Epidermal melanocyte (primary cell): Measurements from ENCODE around the gene CDA.
"Not testable (repeated sequence)": the region's sequence is repeated elsewhere in the genome, so short reads cannot be mapped to it uniquely, and the experiment has no call there.

ENCODE experiments used
- DNase-seq: peaks from one replicate; pipeline ENCODE4 v3.0.0; 2011; ENCODE audit warnings: low spot score; ENCODE audit not compliant: insufficient read length

CDA gene

DNA sequence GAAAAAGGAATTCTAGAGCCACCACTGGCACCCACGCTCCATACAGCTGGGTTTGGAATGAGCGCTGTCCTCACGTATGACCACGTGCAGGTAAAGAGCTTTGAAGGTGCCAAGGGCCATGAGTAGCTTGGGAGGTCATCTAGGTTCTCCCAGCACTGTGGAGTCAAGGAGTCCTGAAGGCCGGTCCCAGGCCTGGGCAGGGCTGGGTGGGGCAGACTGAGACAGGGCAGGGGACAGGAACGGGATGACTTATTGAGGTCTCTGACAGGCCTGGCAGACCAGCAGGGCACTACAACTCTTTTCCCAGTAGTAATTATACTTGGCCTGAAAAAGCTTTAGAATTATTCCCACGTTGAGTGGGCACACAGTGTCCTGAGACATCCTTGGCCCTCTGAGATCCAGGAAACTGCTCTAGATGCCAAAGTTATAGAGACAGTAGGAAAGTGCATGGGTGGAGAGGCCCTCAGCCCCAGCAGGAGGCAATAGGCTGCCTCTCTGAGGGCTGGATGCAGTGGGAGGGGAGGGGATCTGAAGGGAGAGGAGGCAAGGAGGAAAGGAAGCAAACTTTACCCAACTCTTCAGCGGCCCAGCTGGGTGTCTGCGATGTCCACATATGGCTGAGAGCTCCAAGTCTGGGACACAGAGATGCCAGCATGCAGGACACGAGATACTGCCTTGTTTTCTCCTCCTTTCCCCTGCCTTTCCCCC is 1.8 kb upstream of the CDA start:
- no peak for DNase-seq

DNA sequence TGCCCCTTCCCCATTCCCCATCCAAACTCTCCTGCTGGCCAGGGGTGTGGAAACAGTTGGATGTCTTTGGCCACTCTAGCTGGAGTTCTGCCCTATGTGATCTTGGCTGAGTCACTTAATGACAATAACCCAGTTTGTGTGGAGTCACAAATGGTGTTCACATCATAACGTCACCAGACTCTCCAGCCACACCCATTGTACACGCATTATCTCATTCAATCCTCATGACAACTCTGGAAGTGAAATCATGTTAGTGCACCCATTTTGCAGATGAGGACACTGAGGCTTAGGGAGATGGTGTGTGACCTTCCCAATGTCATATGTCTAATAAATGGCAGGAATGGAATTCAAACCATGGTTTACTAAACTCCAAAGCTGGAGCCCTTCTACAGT is 1.2 kb upstream of the CDA start:
- DNase-seq = no peak

DNA sequence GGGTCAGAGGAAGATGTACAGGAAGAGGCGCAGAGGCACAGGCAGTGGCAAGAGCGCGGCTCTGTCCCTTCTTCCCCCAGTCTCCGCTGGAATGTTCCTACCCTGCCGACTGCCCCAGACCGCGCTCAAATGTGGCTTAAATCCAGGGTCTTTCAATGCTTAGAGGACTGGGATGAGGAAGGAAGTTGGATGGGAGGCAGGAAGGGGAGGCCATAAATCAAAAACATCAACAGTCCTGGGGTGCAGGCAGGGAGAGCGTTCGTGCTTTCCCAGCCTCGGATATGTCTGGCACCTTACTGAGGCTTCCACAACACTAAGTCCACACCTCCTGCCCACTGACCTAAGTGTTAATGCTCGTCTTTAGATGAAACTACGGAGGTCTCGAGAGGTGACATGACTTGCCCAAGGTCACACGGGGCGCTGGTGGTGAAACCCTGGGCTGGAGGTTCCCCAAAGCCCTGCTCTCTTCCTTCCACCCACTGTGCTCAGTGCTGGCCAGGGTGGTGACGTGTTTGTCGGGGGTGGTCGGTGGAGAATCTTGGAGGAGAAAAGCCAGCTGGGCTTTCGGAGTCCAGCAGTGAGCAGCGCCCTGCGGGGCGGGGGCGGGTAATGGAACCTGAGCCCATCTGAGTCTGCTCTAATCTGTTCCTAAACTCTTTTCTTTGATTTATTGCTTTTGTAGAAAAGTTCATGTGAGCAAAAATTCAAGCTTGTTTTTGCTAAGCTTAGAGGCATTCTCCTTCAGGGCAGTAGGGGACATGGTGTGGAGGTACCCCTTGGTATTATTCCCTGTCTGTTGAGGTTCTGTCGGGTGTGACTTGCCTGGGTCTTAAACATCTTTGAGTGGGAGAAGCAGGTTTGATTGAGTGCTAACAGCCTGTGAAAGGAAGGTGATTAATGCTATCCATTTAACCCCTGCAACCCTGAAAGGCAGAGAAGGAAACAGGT is 708 bp downstream of the CDA start:
- DNase-seq = no peak

DNA sequence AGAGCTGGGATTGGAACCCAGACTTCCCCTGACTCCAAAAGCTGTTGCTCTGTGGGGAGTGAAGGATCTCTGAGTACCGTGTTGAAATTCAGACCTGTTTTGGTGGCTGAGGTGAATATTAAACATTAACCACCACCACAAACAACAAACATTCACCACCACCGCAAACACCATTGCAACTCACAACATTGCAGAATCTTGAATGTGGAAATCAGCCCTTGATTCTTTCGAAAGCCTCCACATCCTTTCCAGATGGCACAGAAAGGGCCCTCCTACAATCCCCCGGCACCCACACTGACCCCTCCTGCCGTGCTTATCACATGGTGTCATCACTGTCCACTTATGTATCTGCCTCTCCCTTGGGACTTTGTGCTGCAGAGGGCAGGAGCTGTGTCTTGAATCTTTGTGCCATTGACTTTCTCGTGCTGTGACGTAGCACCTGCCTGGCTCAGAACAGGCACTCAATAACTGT is 1.4 kb downstream of the CDA start:
- no peak for DNase-seq

DNA sequence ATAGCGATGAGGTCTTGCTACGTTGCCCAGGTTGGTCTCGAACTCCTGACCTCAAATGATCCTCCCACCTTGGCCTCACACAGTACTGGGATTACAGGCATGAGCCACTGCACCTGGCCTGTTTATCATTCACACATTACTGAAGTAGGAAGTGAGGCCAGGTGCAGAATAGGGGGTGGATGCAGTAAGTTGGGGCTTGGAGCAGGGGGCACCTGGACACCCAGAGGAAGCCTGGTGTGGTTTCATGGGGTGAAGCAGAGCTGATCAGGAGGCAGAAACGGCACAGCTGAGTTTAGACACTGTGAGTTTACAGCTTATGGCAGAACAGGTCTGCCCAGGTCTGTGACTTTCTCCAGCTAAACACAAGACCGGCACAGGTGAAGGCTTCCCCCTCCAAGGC is 4.9 kb downstream of the CDA start:
- no peak for DNase-seq

DNA sequence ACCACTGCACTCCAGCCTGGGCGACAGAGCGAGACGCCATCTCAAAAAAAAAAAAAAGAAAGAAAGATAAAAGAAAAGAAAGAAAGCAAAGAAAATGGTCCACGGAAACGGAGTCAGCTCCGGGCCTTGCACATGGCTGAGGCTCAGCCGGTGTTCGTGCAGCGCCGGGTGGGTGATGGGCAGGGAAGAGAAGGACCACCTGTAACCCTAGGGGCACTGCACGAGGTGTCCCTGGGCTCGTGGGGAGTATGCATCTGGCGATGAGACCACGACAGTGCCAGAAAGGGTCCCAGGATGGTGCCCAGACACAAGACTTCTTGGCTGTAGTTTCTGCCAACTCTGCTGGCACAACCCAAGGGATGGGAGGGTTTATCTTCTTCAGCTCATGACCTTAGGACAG is 5.8 kb downstream of the CDA start:
- no peak for DNase-seq

DNA sequence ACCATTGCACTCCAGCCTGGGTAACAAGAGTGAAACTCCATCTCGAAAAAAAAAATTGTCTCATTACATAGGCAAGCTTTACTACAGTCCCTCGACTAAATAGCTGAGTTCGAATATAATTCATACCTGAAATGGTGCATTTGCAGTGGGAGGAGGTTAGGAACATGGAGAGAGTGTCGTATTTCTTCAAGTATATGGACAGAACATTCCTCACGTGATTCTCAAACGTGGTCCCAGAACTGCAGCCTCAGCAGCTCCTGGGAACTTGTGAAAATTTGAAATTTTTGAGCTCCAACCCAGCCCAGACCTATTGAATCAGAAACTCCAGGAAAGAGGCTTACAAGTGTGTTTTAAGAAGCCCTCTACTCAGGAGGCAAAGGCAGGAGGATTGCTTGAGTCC is 7.2 kb downstream of the CDA start:
- no peak for DNase-seq

DNA sequence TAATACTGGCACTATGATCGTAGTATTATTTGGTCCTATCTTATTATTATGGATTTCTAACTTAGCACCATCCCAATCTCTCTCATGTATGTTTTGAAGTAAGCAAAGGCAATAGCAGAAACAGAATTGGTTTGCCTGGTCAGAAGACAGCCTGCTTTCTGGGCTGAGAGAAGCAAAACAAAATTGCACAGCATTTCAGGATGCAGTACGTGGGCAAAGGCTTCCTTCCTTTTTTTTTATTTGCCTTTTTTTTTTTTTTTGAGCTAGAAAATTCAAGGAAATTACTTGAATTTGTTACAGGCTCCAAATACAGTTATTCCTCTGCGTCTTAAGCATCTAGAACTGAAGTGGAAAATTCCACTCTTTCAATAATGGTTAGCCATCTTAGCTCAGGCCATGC is 8.8 kb downstream of the CDA start:
- DNase-seq = no peak

DNA sequence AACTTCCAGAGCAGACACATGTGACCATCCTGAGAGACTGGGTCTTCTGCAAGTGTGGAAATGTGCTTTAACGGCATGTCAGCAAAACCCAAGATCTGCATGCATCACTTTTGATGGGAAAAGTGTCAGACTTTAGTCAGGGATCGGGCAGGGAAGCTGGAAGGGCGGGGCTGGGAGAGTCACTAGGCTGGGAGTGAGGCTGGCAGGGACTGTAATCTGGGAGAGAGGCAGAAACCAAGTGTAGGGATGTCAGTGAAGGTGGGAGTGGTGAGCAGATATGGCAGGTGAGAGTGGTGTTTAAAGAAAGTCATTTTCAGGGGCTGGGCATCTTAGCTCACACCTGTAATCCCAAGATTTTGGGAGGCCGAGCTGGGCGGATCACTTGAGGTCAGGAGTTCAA is 11.3 kb downstream of the CDA start:
- DNase-seq = no peak

DNA sequence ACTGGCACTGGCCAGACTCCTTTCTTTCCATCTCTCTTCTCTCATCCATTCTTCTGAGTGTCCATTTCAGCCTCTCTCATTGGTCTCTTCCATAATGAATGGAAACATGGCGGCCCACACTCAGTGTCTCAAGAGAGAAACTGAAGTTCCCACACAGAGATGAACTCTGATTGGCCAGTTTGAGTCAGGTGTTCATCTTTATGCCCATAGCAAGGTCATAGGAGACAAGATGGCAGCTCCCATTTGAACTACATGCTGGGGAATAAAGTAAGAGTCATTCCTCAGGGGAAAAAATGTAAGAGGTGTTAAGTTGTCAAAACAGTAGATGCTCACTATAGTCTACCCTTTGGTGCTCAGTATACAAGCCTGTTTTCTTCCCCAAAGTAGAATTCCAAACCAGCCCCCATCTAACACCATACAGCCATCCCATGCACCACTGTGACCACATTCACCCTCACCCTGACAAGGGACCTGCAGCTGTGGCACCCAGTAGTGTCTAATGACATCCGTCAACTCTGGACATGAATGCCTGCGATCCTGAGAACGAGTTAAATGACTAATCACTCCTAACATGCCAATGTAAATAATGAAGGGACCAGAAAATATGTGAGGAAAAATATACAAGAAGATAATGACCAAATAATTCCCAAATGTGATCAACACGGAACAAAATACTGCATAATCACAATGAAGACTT is 12.4 kb downstream of the CDA start:
- no peak for DNase-seq

DNA sequence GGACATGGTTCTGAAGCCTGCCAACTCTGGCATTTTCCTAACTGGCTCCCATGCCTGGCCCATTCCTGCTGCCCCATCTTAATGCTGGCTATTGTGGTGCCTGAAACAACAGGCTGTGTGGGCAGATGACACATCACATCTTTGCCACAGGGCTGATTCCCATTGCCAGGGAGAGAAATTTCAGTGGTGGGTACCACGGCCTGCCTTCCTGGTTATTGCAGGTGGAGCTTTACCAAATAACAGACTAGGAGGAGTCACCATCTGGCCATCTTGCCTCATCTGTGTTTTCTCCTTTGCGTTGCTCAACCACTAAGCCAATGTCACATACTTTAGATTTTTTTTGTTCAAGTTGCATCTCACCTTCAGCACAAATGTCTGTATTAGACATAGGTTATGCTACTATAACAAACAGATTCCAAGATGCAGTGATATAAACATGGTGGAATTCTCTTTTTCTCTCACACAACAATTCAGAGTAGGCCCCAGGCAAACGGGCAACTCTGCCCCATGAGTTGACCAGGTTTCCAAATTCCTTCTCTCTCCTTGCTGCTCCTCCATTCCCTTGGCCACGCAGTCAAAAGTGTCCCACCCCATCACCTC is 14.1 kb downstream of the CDA start:
- DNase-seq = no peak

DNA sequence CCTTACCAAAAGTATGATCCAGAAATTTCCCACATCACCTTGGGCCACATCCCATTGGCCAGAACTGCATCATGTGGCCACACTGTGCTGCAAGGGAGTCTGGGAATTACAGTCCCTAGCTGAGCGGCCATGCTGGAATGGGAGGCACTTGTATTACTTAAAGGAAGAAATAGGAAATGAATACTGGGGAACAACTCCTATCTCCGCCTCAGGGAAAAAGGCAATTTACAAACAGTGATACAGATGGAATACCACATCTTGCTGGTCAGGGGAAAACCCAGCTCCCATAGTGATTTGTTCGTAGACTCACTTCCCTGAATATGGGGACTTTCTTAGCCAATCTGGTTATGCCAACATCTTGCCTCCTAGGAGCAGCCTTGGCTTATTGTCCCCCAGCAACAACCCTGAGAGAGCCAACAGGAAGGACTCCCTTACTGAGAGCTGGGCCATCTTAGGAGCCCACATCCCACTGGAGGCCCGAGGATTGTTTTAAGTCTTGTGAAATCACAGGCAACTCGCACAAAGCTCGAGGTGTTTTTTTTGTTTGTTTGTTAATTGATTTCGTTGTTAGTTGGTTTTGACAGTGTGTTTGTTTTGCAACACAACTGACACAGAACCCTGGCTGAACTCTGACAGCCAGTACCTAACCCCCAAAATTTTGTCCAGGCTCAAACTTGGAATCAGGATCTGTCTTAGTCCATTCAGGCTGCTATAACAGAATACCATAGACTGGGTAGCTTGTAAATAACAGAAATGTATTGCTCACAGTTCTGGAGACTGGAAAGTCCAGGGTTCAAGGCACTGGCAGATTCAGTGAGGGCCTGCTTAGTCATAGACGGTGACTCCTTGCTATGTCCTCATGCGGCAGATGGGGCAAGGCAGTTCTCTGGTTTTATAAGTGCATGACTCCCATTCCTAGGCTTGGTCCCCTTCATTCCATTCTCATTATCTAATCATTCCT is 14.9 kb downstream of the CDA start:
- DNase-seq = no peak

DNA sequence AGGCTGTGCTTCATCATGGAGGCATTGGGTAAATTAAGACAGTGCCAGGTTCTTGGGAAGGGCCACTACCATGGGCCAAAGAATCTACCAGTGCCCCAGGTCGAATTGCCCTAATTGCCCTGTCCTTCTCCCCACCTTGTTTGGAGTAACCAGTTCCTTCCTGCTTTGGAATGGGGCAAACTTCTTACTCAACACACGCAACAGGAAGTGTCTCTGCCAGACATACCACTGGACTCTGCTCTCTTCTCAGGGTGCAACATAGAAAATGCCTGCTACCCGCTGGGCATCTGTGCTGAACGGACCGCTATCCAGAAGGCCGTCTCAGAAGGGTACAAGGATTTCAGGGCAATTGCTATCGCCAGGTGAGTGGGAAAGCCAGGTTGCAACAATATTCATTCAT is 15.8 kb downstream of the CDA start:
- DNase-seq = no peak

DNA sequence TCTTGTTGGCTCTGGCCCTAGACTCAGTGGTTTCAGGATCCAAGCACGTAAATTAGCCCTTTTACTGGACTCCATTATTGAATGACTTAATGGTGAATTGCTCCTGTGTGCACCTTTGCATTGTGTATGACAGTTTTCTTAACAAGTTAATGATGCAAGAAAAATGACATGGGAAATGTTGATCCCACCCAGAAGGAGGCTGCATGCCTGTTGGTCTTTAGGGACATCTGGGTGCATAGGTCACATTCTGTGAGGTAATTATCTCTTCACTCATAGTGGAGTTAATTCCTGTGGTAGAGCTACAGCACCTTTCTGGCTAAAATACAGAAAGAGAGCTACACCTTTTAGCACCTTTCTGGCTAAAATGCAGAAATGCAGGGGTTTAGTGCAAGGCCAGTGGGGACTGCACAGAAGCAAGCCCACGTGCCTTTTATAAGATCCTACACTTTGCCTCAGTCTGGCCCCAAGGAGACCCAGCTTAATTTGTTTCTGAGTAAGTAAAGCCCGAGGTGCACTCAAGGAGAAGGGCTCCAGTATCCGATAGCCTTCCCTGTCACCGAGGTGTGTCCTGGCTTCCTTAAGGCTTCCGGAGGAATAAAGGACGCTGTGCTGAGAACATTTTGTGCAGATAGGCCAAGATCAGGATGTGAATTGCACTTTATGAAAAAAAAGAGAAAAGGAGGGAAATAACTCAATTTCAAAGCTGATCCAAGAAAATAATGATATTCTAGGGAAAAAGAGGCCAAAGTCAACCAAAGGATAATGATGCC is 18.1 kb downstream of the CDA start:
- not testable (repeated sequence) for DNase-seq

DNA sequence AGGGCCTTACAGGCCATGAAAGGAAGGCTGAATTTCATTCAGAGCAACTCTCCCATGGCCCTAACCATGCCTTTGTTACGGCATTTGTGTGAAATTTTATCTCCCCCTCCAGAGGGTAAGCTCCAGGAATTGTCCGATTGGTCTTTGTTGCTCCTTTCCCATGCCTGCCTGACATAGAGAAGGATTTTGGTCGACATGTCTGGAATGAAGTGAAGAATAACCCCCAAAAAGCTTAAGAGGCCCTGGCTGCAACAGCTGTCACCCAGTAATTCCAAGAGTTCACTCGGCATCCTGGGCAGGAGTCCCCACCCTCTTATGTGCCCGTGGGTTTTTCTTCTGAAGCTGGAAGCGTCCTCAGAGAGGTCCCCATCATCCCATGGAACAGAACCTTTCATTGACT is 20.6 kb downstream of the CDA start:
- DNase-seq = no peak

DNA sequence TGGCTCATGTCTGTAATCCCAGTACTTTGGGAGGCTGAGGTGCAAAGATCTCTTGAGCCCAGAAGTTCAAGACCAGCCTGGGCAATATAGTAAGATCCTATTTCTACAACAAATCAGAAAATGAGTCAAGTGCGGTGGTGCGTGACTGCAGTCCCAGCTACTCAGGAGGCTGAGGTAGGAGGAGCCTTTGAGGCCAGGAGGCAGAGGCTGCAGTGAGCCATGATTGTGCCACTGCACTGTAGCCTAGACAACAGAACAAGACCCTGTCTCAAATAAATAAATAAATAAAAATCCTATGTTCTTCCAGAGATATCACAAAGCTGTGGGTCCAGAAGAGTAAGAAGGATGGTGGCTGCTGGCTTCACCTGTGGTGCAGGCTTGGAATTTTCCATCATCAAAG is 22.1 kb downstream of the CDA start:
- DNase-seq = no peak

DNA sequence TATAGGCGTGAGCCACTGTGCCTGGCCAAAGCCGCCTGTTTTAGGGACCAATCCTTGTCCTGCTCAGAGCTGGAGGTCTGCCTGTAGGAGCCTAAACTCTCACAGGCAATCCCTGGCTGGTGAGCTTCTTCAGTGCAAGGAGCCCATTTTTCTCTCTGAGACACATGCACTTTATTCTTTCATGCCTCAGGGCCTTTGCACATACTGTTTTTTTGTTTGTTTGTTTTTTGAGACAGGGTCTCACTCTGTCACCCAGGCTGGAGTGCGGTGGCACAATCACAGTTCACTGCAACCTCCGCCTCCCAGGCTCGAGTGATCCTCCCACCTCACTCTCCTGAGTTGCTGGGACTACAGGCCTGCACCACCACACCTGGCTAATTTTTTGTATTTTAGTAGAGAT is 22.8 kb downstream of the CDA start:
- DNase-seq = no peak

DNA sequence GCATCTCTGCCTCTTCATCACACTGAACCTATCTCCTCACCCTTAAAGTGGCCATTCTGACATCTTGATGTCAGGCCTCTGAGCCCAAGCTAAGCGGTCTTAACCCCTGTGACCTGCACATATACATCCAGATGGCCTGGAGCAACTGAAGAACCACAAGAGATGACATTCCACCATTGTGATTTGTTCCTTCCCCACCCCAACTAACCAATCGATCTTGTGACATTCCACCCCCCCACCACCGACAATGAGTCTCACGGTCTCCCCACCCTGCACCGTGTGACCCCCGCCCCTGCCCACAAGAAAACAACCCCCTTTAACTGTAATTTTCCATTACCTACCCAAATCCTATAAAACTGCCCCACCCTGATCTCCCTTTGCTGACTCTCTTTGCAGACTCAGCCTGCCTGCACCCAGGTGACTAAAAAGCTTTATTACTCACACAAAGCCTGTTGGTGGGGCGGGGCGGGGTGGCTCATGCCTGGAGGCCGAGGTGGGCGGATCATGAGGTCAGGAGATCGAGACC is 23.4 kb downstream of the CDA start:
- no peak for DNase-seq

DNA sequence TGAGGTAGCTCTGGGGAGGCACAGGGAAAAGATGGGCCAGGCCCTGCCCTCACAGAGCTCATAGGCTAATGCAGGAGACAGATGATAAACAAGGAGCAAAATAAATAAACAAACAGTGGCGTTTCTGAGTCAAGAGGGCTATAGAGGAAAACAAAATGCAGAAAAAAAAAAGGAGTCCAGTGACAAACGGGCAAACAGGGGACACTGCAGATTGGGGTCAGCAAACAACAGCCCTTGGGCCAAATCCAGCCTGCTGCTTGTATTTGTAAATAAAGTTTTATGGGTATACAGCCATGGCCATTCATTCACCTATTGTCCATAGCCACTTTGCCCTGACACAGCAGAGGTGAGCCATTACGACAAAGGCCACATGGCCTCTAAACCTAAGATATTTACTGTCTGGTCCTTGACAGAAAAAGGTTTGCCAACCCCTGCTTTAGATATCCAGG is 25.3 kb downstream of the CDA start:
- no peak for DNase-seq
